Activated T-helper 1 cell treated with anti-CD3 and anti-CD28 coated beads, Interleukin-12 subunit alpha, Interleukin-12 subunit beta, Interleukin-2, Interleukin-4 antibody, amounts not matched to agents 30 ng/mL and 10 ng/mL and 1 ng/mL, durations not matched to agents 14 hours and 24 hours and 36 hours (primary cell): Measurements from ENCODE around the gene CDHR1. TPM values are rescaled to one million over a fixed set of nuclear protein-coding genes. Genes with fewer than 3 reads are reported as not detected.
A peak's percentile ranks its signal among the peaks of the same experiment; 100 is the strongest.
"Not testable (repeated sequence)": the region's sequence is repeated elsewhere in the genome, so short reads cannot be mapped to it uniquely, and the experiment has no call there.

Experiments used
- DNase-seq: peaks from one replicate; pipeline ENCODE4 v3.0.0; 2021; ENCODE audit warnings: low spot score
- H3K27ac Mint-ChIP-seq: one replicate; pipeline ENCODE4 v1.8.0; 2021; ENCODE audit warnings: mild to moderate bottlenecking, mixed read lengths
- H3K27me3 Mint-ChIP-seq: one replicate; pipeline ENCODE4 v1.8.0; 2022; ENCODE audit warnings: mild to moderate bottlenecking, moderate library complexity, mixed read lengths; ENCODE audit not compliant: insufficient read depth
- H3K36me3 Mint-ChIP-seq: one replicate; pipeline ENCODE4 v1.8.0; 2021; ENCODE audit warnings: low read depth, mixed read lengths
- H3K4me1 Mint-ChIP-seq: one replicate; pipeline ENCODE4 v1.8.0; 2021; ENCODE audit warnings: low read depth, mixed read lengths
- H3K4me3 Mint-ChIP-seq: one replicate; pipeline ENCODE4 v1.8.0; 2021; ENCODE audit warnings: mild to moderate bottlenecking, moderate library complexity, mixed read lengths
- H3K9me3 Mint-ChIP-seq: one replicate; pipeline ENCODE4 v1.8.0; 2021; ENCODE audit warnings: mixed read lengths
- intact Hi-C: fragments of 100-400 bp; cut with micrococcal nuclease; formaldehyde crosslinking; loops from one replicate; pipeline ENCODE4 v1.15.1; 2024
- total RNA-seq: library from RNA; stranded (reverse); gene quantifications from 2 replicates; pipeline ENCODE4 v1.2.3, GENCODE V29; 2022

Gene CDHR1
- total RNA-seq: 0.47 and 0.66 TPM in 2 replicates

DNA sequence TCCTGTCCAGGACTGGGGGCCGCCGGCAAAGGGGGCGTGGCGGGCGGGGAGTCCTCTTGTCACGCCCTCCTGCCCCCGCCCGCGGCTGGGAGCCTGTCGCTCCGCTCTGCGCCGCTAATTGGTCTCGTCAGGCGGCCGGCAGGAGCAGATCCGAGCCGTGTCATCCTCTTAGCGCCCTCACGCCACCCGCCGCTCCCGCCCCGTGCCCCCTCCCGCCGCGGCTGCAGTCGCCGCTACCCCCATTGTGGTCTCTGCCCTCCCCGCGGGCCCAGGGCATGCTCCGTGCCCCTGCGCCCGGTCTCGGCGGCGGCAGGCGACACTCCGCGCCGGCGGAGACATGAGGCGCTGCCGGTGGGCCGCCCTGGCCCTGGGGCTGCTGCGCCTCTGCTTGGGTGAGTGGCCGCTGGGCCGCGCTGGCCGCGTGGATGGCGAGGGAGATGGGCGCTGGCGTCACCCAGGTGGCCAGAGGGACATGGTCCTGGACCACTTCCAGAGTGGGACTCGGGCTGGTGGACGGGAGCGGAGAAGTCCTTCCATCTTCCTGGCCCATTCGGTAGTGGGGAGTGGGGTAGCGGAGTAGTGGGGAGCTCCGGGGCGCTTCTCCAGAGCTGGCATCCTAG lies at the start of gene CDHR1:
CDHR1 (plus strand) TSS at position 114 of the 620 bp plus-strand sequence; CDS start at position 338, 224 bp downstream.
- Mint-ChIP-seq H3K4me3 (peak within 1 kb of the TSS; percentile 47), H3K36me3 (no peaks in the 10 kb centered on the region), H3K4me1 (peaks cover 10% of the 10 kb centered on the region), H3K9me3 (no peaks in the 10 kb centered on the region), H3K27ac (no peak within 1 kb of the TSS), H3K27me3 (peaks cover 42% of the 10 kb centered on the region)
- intact Hi-C loops: loop anchor here (5.0 kb wide), 1 partner anchor 37 kb away; no protein-coding TSS in a partner anchor
- no peak for DNase-seq

GRCh38 chr10:84147347-84147746 lies 47.0 kb upstream of the CDHR1 start:
- Mint-ChIP-seq H3K36me3 (peaks cover 55% of the 10 kb centered on the region), H3K27me3 (no peaks in the 10 kb centered on the region), H3K4me1 (no peaks in the 10 kb centered on the region), H3K27ac (peak overlapping the region; percentile 40), H3K4me3 (no peak overlapping the region), H3K9me3 (no peaks in the 10 kb centered on the region)
- DNase-seq: no peak
- intact Hi-C loops: no loop called here

DNA sequence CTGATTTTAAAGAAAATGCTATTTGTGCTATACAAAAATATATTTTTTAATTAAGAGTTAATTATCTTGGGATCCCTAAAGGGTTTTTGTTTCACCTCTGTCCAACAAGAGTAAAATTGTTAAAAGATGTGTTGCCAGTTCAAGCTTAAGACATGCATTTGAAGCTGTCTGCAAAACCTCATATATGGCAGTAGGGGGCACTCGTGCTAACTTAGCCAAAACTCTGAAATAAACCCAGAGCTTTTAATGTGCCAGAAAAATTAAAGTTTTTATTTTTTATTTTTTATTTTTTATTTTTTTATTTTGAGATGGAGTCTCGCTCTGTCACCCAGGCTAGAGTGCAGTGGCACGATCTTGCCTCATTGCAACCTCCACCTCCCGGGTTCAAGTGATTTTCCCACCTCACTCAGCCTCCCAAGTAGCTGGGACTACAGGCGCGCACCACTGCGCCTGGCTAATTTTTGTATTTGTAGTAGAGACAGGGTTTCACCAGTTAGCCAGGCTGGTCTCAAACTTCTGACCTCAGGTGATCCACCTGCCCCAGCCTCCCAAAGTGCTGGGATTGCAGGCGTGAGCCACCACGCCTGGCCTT lies 46.2 kb upstream of the CDHR1 start:
- DNase-seq: not testable (repeated sequence)

DNA sequence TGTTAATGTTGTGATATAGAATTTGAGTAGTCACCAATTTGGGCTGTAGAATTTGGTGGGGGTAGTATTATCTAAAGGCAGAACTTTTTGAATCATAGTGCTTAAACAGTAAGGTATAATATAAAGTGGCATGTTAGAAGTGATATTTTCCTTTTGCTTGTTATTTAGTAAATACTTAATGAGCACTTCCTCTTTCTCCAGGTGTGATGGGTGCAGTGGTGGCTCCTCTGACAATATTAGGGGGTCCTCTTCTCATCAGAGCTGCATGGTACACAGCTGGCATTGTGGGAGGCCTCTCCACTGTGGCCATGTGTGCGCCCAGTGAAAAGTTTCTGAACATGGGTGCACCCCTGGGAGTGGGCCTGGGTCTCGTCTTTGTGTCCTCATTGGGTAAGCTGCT lies 44.5 kb upstream of the CDHR1 start:
- Mint-ChIP-seq H3K27me3 (no peaks in the 10 kb centered on the region), H3K36me3 (peaks cover 42% of the 10 kb centered on the region), H3K27ac (no peak overlapping the region), H3K4me3 (no peak overlapping the region), H3K9me3 (no peaks in the 10 kb centered on the region), H3K4me1 (no peaks in the 10 kb centered on the region)
- DNase-seq: no peak
- intact Hi-C loops: loop anchor here (2.0 kb wide), 2 partner anchors 65 to 107 kb away; no protein-coding TSS in a partner anchor

More for the DNA sequence above, 46.2 kb upstream of the CDHR1 start:
- not testable (repeated sequence) for H3K27ac Mint-ChIP-seq, H3K4me1 Mint-ChIP-seq, H3K9me3 Mint-ChIP-seq, H3K4me3 Mint-ChIP-seq, H3K27me3 Mint-ChIP-seq
- intact Hi-C loops: loop anchor here (1.0 to 2.0 kb wide), 4 partner anchors 8 to 109 kb away; no protein-coding TSS in a partner anchor
- H3K36me3 Mint-ChIP-seq: peaks cover 49% of the 10 kb centered on the region

GRCh38 chr10:84152769-84153168 lies 41.6 kb upstream of the CDHR1 start:
- intact Hi-C loops: no loop called here
- Mint-ChIP-seq H3K27me3 (no peaks in the 10 kb centered on the region), H3K4me3 (no peak overlapping the region), H3K9me3 (no peaks in the 10 kb centered on the region), H3K4me1 (peaks cover 9% of the 10 kb centered on the region), H3K36me3 (peaks cover 32% of the 10 kb centered on the region), H3K27ac (no peak overlapping the region)
- DNase-seq: no peak

DNA sequence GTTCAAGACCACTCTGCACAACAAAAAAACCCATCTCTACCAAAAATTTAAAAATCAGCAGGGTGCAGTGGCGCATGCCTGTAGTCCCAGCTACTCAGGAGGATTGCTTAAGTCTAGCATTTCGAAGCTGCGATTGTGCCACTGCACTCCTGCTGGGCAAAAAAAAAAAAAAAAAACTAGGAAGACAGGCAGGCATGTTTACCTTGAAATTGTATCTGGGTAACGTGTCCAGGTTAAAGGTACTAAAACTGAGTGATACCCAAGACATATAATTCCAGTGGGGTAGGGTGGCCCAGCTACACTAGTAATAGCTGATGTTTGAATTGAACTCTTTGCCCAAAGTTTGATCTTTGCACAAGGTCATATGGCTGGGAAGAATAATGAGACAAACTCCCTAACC lies 38.8 kb upstream of the CDHR1 start:
- Mint-ChIP-seq H3K4me1 (peaks cover 9% of the 10 kb centered on the region), H3K27me3 (peaks cover 6% of the 10 kb centered on the region), H3K27ac (no peak overlapping the region), H3K4me3 (no peak overlapping the region), H3K9me3 (no peaks in the 10 kb centered on the region), H3K36me3 (peaks cover 19% of the 10 kb centered on the region)
- intact Hi-C loops: loop anchor here (5.0 kb wide), 1 partner anchor 37 kb away; the partner anchor contains the start of gene CDHR1
- no peak for DNase-seq

GRCh38 chr10:84156009-84156408 lies 38.3 kb upstream of the CDHR1 start:
- DNase-seq: no peak
- Mint-ChIP-seq H3K36me3 (peaks cover 14% of the 10 kb centered on the region), H3K4me1 (peaks cover 9% of the 10 kb centered on the region), H3K4me3 (no peak overlapping the region), H3K27ac (no peak overlapping the region), H3K9me3 (no peaks in the 10 kb centered on the region), H3K27me3 (peaks cover 9% of the 10 kb centered on the region)
- intact Hi-C loops: loop anchor here (5.0 kb wide), 1 partner anchor 36 kb away; the partner anchor contains the start of gene CDHR1

- H3K4me1 Mint-ChIP-seq: peaks cover 9% of the 10 kb centered on the region
These were observed 37.6 kb upstream of the CDHR1 start for GRCh38 chr10:84156768-84157167.

DNA sequence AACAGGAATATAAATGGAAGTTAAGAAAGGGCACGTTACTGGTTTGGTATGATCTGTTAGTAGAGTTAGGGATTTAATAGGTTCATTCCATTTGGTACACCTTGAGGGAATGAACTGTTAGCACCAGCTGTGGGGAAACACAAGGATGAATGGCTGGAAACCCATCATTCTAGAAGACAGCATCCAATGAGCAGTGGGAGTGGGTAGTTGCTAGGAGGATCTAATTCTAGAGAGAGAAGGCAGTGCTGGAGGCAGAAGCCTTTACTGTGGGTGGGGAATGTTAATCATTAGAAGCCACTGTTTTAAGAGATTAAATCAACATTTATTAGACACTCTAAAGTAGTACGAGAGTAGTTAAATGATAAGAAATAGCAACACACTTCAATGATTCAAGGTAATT lies 36.3 kb upstream of the CDHR1 start:
- Mint-ChIP-seq H3K4me3 (no peak overlapping the region), H3K36me3 (peaks cover 9% of the 10 kb centered on the region), H3K27ac (no peak overlapping the region), H3K4me1 (peaks cover 9% of the 10 kb centered on the region), H3K27me3 (peaks cover 9% of the 10 kb centered on the region), H3K9me3 (no peaks in the 10 kb centered on the region)
- intact Hi-C loops: loop anchor here (5.0 kb wide), 1 partner anchor 34 kb away; the partner anchor contains the start of gene CDHR1
- no peak for DNase-seq

More at GRCh38 chr10:84156768-84157167, 37.6 kb upstream of the CDHR1 start:
- H3K9me3 Mint-ChIP-seq: no peaks in the 10 kb centered on the region
- peaks cover 9% of the 10 kb centered on the region for H3K27me3 Mint-ChIP-seq
- H3K36me3 Mint-ChIP-seq: peaks cover 12% of the 10 kb centered on the region
- no peak overlapping the region for H3K4me3 Mint-ChIP-seq
- H3K27ac Mint-ChIP-seq: no peak overlapping the region
- intact Hi-C loops: loop anchor here (5.0 kb wide), 1 partner anchor 36 kb away; the partner anchor contains the start of gene CDHR1
- no peak for DNase-seq

DNA sequence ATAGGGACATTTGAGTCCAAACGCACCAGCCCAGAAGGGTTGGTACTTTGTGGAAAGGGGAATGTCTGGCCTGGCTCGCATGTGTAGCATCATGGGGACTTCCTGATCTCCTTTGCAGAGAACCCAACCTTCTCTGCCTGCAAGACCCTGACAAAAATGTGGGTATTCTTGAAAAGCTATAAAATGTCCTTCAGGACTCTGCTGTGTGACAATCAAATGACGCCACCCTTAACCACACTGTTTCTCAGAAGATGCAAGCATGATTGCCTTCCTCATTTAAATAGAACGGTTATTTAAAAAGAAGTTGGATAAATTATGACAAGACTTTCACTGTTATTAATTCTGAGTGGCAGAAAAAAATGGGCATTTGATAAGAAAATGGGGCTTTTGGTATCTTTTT lies 35.8 kb upstream of the CDHR1 start:
- Mint-ChIP-seq H3K27me3 (peaks cover 11% of the 10 kb centered on the region), H3K36me3 (peaks cover 9% of the 10 kb centered on the region), H3K4me1 (peaks cover 9% of the 10 kb centered on the region), H3K4me3 (no peak overlapping the region), H3K9me3 (no peaks in the 10 kb centered on the region), H3K27ac (no peak overlapping the region)
- intact Hi-C loops: loop anchor here (5.0 kb wide), 1 partner anchor 34 kb away; the partner anchor contains the start of gene CDHR1
- DNase-seq: no peak

- no peak for DNase-seq
- Mint-ChIP-seq H3K9me3 (no peaks in the 10 kb centered on the region), H3K4me3 (no peak overlapping the region), H3K27ac (no peak overlapping the region), H3K4me1 (peaks cover 9% of the 10 kb centered on the region), H3K36me3 (peaks cover 9% of the 10 kb centered on the region), H3K27me3 (peaks cover 15% of the 10 kb centered on the region)
- intact Hi-C loops: loop anchor here (5.0 kb wide), 1 partner anchor 33 kb away; the partner anchor contains the start of gene CDHR1
These were observed 35.2 kb upstream of the CDHR1 start for GRCh38 chr10:84159076-84159685.

GRCh38 chr10:84160663-84161362 lies 33.5 kb upstream of the CDHR1 start:
- no peaks in the 10 kb centered on the region for H3K9me3 Mint-ChIP-seq
- peaks cover 18% of the 10 kb centered on the region for H3K27me3 Mint-ChIP-seq
- intact Hi-C loops: no loop called here
- H3K27ac Mint-ChIP-seq: no peak overlapping the region
- H3K4me3 Mint-ChIP-seq: no peak overlapping the region
- DNase-seq: no peak
- H3K4me1 Mint-ChIP-seq: peaks cover 9% of the 10 kb centered on the region
- peaks cover 2% of the 10 kb centered on the region for H3K36me3 Mint-ChIP-seq
